GM19372 (cell line): ENCODE data around the gene CD83.
A peak's percentile ranks its signal among the peaks of the same experiment; 100 is the strongest.
"Not testable (repeated sequence)": the region's sequence is repeated elsewhere in the genome, so short reads cannot be mapped to it uniquely, and the experiment has no call there.

ENCODE experiments used
- ATAC-seq: cut with Tn5 transposase; IDR thresholded peaks from one replicate; pipeline ENCODE4 v1.9.1; 2021; ENCODE audit warnings: mild to moderate bottlenecking, low read depth, moderate library complexity; ENCODE audit not compliant: unreplicated experiment

CD83 gene

GRCh38 chr6:14117158-14118090, at the start of gene CD83:
TSS of gene CD83 (plus strand) at chr6:14117772. CDS start at chr6:14117812, 40 bp downstream.
- ATAC-seq = peak; percentile 46

GRCh38 chr6:14068133-14068532, 49.4 kb upstream of the CD83 start:
- ATAC-seq = no peak

GRCh38 chr6:14068623-14069022, 48.9 kb upstream of the CD83 start:
- no peak for ATAC-seq

- ATAC-seq = no peak
Observed at GRCh38 chr6:14070457-14070856, 47.1 kb upstream of the CD83 start.

- ATAC-seq = no peak
Observed at GRCh38 chr6:14072084-14072483, 45.5 kb upstream of the CD83 start.

- not testable (repeated sequence) for ATAC-seq
Observed at GRCh38 chr6:14073561-14074354, 43.8 kb upstream of the CD83 start.

- peak; percentile 8 for ATAC-seq
Observed at GRCh38 chr6:14074476-14075094, 43.0 kb upstream of the CD83 start.

GRCh38 chr6:14075095-14075503, 42.5 kb upstream of the CD83 start:
- peak; percentile 85 for ATAC-seq

GRCh38 chr6:14077193-14077867, 40.2 kb upstream of the CD83 start:
- no peak for ATAC-seq

- ATAC-seq = no peak
Observed at GRCh38 chr6:14079433-14079832, 38.1 kb upstream of the CD83 start.

GRCh38 chr6:14079971-14080370, 37.6 kb upstream of the CD83 start:
- ATAC-seq = no peak

GRCh38 chr6:14081126-14081525, 36.4 kb upstream of the CD83 start:
- ATAC-seq = no peak

- no peak for ATAC-seq
Observed at GRCh38 chr6:14082771-14083170, 34.8 kb upstream of the CD83 start.

- no peak for ATAC-seq
Observed at GRCh38 chr6:14083262-14083661, 34.3 kb upstream of the CD83 start.

GRCh38 chr6:14083751-14084150, 33.8 kb upstream of the CD83 start:
- no peak for ATAC-seq

- ATAC-seq = no peak
Observed at GRCh38 chr6:14084388-14084787, 33.2 kb upstream of the CD83 start.

GRCh38 chr6:14085176-14085787, 32.3 kb upstream of the CD83 start:
- ATAC-seq = no peak

- no peak for ATAC-seq
Observed at GRCh38 chr6:14086701-14087100, 30.9 kb upstream of the CD83 start.

GRCh38 chr6:14088600-14089192, 28.9 kb upstream of the CD83 start:
- no peak for ATAC-seq

- ATAC-seq = no peak
Observed at GRCh38 chr6:14089224-14089623, 28.3 kb upstream of the CD83 start.
